Dermis blood vessel endothelial cell (primary cell): ENCODE results near the gene NOX3. TPM values are rescaled to one million over a fixed set of nuclear protein-coding genes. Genes with fewer than 3 reads are reported as not detected.
"Not testable (repeated sequence)": the region's sequence is repeated elsewhere in the genome, so short reads cannot be mapped to it uniquely, and the experiment has no call there.

Experiments
- DNase-seq: peaks from one replicate; pipeline ENCODE4 v3.0.0; 2010
- total RNA-seq: library from RNA; depleted of rRNA; stranded (reverse); fragments of >200 nt; gene quantifications from 2 replicates; pipeline ENCODE4 v1.2.3, GENCODE V29; 2014

NOX3 gene
- not detected in 2 replicates for total RNA-seq

GRCh38 chr6:155455766-155456165 is at the start of gene NOX3:
TSS of gene NOX3 (minus strand) at chr6:155455839. CDS start at chr6:155455800, 39 bp downstream.
- peak; percentile 28 for DNase-seq

- no peak for DNase-seq
These were observed 49.4 kb upstream of the NOX3 start for GRCh38 chr6:155504848-155505607.

GRCh38 chr6:155502393-155502792 is 46.8 kb upstream of the NOX3 start:
- no peak for DNase-seq

DNA sequence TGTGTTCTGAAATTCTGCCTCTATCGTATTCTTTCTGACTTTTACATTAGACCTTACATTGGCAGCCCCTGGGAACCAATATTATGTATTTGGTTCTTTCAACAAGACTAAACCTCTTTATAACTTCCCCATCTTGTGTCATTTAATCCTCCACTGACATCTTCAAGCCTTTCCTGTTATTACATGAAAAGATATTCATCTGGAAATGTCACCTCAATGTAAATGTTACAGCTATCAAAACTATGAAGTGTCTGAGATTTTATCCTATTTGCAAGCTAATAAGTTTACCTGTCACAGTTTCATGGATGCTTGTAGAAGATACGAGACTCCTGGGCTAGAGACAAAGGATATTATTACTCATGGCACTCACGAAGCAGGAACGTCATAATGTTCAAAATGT is 43.9 kb upstream of the NOX3 start:
- no peak for DNase-seq

DNA sequence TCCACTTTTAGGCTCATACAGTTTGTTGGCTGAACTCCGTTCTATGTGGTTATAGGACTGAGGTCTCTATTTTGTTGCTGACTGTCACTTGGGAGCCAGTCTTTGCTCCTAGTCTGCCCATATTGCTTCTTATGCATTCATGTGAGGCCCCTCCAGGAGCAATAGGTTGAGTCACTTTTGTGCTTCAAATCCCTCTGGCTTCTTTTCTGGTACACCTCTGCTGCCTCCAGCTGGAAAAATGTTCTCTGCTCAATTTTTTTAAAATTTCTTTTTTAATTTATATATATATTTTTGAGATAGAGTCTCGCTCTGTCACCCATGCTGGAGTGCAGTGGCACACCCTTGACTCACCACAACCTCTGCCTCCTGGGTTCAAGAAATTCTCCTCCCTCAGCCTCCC is 42.7 kb upstream of the NOX3 start:
- DNase-seq: no peak

DNA sequence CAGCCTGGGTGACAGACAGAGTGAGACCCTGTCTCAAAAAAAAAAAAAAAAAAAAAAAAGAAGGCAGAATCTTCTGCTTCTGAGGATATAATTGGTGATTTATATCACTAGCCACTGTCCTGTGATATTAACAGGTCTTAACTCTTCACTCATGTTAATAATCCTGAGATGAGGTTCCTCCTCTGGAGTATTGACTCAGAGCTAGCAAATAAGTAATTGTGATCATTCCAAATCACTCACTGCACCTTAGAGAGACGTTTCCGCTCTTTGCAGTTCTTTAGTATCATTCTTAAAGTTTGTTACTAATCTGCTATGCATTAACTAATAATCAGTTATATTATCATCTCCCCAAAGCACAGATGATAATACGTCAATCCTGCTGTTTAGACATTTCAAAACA is 41.6 kb upstream of the NOX3 start:
- DNase-seq: no peak

DNA sequence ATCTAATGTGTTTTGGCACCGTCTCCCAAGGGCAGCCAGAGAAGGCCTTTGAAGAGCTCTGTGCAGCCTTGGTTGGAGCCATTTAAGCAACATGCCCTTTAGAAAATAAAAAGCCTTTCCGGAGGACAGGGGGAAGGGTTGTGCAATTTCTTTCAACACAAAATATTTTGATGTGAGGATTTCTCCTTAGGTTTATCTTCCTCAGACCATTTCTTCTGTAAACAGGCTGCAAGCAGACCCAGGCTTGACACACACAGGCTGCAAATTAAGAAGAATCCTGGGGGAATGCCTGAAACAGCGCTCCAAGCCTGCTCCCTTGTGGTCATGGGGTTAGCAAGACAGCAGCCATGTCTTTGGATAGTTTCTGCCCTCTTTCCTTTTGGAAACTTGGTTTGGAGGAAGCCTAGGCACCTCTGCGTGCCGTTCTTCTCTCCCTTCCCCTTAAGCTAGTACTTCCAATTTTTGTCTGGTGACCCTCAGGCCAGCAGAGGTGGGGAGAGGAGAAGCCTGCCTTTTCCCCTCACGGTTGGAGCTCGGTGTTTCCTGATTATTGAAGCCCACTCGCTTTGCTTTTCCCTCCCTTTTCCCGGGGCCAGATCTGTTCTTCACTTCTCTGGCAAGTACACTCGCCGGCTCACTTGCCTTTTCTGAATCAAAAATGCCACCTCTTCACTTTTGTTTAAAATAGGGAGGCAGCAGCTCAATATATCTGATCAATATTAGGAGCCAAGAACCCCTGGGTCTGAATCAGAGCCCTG is 39.6 kb upstream of the NOX3 start:
- DNase-seq: peak; percentile 43

GRCh38 chr6:155493694-155494143 is 38.1 kb upstream of the NOX3 start:
- DNase-seq: peak; percentile 97

GRCh38 chr6:155493026-155493693 is 37.5 kb upstream of the NOX3 start:
- no peak for DNase-seq

- no peak for DNase-seq
These were observed 36.6 kb upstream of the NOX3 start for GRCh38 chr6:155492061-155492735.

GRCh38 chr6:155491421-155491820 is 35.8 kb upstream of the NOX3 start:
- DNase-seq: no peak

DNA sequence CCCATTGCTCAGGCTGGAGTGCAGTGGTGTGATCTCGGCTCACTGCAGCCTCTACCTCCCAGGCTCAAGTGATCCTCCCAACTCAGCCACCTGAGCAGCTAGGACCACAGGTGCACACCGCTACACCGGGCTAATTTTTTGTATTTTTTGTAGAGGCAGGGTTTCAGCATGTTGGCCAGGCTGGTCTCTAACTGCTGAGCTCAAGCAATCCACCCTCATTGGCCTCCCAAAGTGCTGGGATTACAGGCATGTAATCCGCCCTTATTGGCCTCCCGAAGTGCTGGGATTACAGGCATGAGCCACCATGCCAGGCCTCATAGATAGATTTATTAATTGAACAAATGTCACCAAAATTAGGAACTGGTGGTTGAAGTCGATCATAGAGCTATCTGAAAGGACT is 32.6 kb upstream of the NOX3 start:
- not testable (repeated sequence) for DNase-seq

DNA sequence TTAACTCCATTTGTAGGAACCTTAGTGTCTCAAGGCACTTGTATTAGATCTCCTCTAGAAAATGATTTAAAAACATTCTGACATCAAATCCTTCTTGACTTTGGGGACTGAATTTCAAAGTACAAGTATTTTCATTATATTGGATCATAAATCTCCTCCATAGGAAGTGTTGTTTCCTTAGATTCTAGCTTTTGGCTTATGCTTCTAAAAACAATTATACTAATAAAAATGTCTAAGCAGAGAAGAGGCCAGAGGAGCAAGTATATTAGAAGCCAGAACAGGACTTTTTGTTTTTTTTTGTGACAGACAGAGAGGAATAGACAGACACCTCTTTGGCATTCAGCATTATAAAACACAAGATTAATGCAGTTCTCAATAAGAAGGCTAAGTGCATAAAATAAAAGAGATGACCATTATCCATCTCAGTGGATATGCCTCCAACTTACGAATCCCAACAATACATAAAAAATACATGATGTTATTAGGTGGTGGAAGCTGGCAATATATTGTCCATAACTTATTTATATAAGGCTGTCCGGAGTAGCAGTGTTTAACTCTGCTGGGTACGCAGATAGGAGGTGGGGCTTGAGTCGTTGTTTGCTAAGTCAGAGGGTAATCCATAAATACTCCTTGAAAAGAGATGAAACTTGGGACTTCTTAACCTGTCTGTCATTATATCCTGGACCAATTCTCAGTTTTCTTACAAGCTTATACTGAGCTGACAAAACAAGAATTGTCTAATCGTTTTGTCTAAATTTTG is 31.9 kb upstream of the NOX3 start:
- DNase-seq: peak; percentile 3

GRCh38 chr6:155486721-155487294 is 31.2 kb upstream of the NOX3 start:
- DNase-seq: no peak

DNA sequence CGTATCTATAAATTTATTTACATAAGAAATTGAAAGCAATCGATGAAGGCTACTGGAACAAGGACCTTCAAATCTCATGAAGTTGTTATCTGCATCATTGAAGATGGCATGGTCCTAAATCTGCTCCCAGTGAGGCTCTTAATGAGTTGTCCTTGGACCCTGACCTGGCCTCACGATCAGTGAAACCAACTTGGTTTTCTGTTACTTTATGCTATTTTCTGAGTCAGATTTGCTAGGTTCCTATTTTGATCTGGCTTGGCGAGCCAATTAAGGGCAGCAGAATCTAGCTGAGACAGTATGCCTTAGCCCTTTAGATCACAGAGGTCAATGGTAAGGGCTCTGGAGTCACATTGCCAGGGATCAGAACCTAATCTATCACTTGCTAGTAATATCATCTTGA is 30.1 kb upstream of the NOX3 start:
- no peak for DNase-seq

- no peak for DNase-seq
These were observed 28.2 kb upstream of the NOX3 start for GRCh38 chr6:155483858-155484257.

DNA sequence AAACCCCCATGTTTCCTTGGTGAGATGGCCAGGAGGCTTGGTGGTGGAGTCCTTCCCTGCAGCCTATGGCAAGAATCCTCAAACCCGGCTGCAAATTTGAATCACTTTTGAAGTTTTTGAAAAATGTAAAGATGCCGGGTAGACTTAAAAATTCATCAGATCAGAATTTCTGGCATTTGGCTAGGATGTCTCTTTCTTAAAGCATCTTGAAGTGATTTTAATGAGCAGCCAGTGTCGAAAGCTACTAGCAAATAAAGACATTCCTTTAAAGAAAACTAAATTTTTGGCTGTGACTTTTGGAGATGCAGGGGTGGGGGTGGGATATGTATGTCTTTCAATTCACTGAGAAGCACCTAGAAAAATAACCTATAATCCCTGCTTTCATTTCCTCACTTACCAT is 25.6 kb upstream of the NOX3 start:
- no peak for DNase-seq

DNA sequence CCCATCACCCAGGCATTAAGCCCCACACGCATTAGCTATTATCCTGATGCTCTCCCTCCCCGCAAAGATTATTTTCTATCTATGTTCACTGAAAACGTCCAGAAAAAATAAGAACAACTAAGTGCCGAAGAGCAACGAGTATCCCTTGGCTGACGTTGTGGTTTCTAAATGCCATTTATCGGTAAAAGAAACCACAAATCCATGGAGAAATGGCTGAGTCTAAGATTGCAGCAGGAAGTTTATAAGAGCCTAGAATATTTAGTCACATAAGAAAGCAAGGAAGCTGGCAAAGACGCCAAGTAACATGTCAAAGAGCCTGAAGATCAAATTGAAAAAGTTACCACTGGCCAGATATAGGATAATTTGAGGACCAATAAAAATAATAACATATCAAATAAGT is 18.1 kb upstream of the NOX3 start:
- no peak for DNase-seq

- no peak for DNase-seq
These were observed 17.2 kb upstream of the NOX3 start for GRCh38 chr6:155472886-155473285.

- DNase-seq: not testable (repeated sequence)
These were observed 15.5 kb upstream of the NOX3 start for GRCh38 chr6:155470979-155471616.

DNA sequence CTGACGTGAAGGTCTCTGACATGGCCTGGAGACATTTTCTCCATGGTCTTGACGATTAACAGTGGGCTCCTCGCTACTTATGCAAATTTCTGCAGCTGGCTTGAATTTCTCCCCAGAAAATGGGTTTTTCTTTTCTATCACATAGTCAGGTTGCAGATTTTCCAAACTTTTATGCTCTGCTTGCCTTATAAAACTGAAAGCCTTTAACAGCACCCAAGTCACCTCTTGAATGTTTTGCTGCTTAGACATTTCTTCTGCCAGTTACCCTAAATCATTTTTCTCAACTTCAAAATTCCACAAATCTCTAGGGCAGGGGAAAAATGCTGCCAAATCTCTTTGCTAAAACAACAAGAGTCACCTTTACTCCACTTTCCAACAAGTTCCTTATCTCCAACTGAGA is 12.9 kb upstream of the NOX3 start:
- not testable (repeated sequence) for DNase-seq
